ENCODE measurements around the gene PDE6D.
"Not testable (repeated sequence)": the region's sequence is repeated elsewhere in the genome, so short reads cannot be mapped to it uniquely, and the experiment has no call there.

Gene PDE6D

GRCh38 chr2:231718799-231719198, 62.3 kb downstream of the PDE6D start:
- peak; percentile 40 for DNase-seq

GRCh38 chr2:231717281-231718171, 63.6 kb downstream of the PDE6D start:
- DNase-seq, result peak; percentile 82

GRCh38 chr2:231716666-231717280, 64.3 kb downstream of the PDE6D start:
- peak; percentile 52 for DNase-seq

- DNase-seq, result peak; percentile 74
Measured at GRCh38 chr2:231715988-231716616, 65.0 kb downstream of the PDE6D start.

GRCh38 chr2:231715499-231715837, 65.6 kb downstream of the PDE6D start:
- no peak for DNase-seq

GRCh38 chr2:231714639-231715498, 66.2 kb downstream of the PDE6D start:
- peak; percentile 91 for DNase-seq

- DNase-seq, result peak; percentile 93
Measured at GRCh38 chr2:231713730-231714638, 67.1 kb downstream of the PDE6D start.

- not testable (repeated sequence) for DNase-seq
Measured at GRCh38 chr2:231713406-231713729, 67.7 kb downstream of the PDE6D start.

- DNase-seq, result peak; percentile 51
Measured at GRCh38 chr2:231712451-231713021, 68.5 kb downstream of the PDE6D start.

- DNase-seq, result peak; percentile 47
Measured at GRCh38 chr2:231711677-231712450, 69.2 kb downstream of the PDE6D start.

GRCh38 chr2:231710799-231711676, 70.0 kb downstream of the PDE6D start:
- peak; percentile 68 for DNase-seq

GRCh38 chr2:231709981-231710798, 70.9 kb downstream of the PDE6D start:
- peak; percentile 91 for DNase-seq

- no peak for DNase-seq
Measured at GRCh38 chr2:231709636-231709980, 71.5 kb downstream of the PDE6D start.

GRCh38 chr2:231708773-231709635, 72.1 kb downstream of the PDE6D start:
- no peak for DNase-seq

GRCh38 chr2:231707927-231708772, 72.9 kb downstream of the PDE6D start, which contains the start of gene PTMA:
Gene PTMA, plus strand, starts transcription at chr2:231708525. Its CDS starts 182 bp downstream, at chr2:231708707.
- DNase-seq, result peak; percentile 100

- peak; percentile 74 for DNase-seq
Measured at GRCh38 chr2:231707625-231707926, 73.5 kb downstream of the PDE6D start.

Measured in islet precursor cell (in vitro differentiated cells).